GM12872 (cell line): Measurements from ENCODE around the gene INSM1.

Experiments
- CTCF ChIP-seq: IDR thresholded peaks from 3 replicates; pipeline ENCODE4 v1.5.1; 2011; ENCODE audit warnings: low read depth, mild to moderate bottlenecking, low read length, moderate library complexity; ENCODE audit not compliant: insufficient read depth

Gene INSM1

DNA sequence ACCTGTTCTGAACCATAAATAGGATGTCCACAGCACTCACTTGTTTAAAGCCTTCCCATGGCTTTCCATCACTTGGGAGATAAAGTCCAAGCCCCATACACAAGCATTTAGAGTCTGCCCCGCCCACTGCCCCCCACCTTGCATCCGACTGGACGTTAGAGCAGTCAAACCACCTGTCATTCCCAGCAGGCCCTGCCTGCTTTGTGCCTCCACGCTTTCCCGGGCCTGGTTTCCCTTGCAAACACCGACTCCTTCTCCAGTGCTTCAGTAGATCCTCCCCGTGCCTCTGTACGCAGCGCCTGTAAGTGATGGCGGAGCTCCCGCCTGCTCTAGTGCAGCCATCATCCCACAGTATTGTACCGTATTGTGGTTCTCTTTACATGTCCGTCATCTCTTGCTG is 38.3 kb upstream of the INSM1 start:
- no peak for TF ChIP-seq CTCF

- no peak for TF ChIP-seq CTCF
Measured at GRCh38 chr20:20331156-20331555, 36.7 kb upstream of the INSM1 start.

DNA sequence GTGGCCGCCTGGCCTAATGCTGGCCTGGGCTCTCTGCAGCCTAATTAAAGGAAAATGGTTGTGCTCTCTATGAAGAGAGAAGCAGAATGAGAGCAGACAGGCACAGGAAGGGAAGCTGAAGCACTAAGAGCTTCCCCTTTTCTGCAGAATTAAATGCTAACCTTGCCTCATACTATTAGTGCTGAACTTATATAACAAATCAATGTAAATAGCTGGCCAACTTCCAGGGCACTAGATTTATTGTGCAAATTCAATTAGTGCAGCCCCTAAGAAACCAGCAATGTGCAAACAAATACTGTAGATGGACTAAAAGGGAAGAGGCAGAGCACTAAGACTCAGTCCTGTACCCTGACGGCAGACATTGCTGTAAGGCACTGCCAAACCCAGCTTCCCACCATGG is 36.1 kb upstream of the INSM1 start:
- no peak for TF ChIP-seq CTCF

- TF ChIP-seq CTCF = 0 out of 3 replicates have a peak, but pooled peaks have one; percentile 14
Measured at GRCh38 chr20:20333866-20334265, 34.0 kb upstream of the INSM1 start.

GRCh38 chr20:20334489-20334888 is 33.4 kb upstream of the INSM1 start:
- no peak for TF ChIP-seq CTCF

- no peak for TF ChIP-seq CTCF
Measured at GRCh38 chr20:20338133-20338730, 29.7 kb upstream of the INSM1 start.

- no peak for TF ChIP-seq CTCF
Measured at GRCh38 chr20:20340443-20340842, 27.5 kb upstream of the INSM1 start.

DNA sequence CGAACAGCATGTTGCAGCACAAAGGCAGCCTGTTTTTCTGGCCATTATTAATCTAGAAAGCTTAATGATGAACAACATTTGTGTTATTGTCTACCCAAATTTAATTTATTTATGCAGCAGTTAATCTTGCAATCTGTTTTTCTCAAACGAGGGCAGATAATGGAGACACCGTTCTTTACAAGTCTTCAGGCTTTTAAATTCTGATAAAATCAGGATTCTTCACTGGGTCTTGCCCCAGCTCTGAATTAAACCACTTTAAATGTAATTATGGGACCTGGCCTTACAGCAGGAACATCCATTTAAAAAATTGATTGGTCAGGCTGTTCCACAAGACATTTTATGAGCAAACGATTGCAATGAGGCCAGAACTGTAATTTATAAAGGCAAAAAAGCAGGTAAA is 26.5 kb upstream of the INSM1 start:
- TF ChIP-seq CTCF = no peak
